GM19043 (cell line): ENCODE measurements around the gene GABRR1.

Experiments
- ATAC-seq: cut with Tn5 transposase; IDR thresholded peaks from one replicate; pipeline ENCODE4 v1.9.1; 2021; ENCODE audit warnings: low read depth; ENCODE audit not compliant: unreplicated experiment

GABRR1 gene

DNA sequence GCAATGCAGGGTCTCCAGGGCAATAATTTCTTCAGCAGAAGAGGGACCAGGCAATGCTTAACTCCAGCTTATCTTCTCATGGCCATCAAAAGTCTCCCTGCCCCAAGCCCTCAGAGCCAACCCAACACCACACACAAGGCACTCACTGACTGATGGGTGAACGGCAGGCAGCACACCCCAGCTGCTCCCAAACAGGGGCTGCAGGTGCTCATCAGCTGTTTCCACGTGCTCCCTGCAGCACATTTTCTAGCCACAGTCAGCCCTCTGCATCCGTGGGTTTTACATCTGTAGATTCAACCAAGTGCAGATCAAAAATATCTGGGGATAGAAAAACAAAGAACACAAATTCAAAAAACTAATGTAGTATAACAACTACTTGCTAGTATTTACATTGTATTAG lies 4.0 kb upstream of the GABRR1 start:
- ATAC-seq: no peak

DNA sequence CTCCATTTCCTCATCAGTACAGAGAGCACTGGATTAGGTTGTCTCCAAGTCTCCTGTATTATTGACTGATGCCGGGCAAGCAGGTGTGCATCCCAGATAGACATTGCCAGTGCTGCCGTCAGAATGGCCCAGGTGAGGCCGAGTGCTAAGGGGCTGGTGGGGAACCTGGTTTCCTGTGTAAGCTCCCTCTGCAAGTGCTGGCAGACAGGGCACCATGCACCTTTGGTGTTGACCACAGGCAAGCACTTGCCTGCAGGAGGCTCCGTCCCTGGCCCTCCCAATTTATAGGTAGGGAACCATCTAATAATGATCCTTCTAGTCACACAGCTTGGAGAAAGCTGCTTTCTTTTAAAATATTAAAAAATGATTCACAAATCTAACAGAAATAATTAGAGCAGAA lies 747 bp downstream of the GABRR1 start:
- ATAC-seq: no peak

DNA sequence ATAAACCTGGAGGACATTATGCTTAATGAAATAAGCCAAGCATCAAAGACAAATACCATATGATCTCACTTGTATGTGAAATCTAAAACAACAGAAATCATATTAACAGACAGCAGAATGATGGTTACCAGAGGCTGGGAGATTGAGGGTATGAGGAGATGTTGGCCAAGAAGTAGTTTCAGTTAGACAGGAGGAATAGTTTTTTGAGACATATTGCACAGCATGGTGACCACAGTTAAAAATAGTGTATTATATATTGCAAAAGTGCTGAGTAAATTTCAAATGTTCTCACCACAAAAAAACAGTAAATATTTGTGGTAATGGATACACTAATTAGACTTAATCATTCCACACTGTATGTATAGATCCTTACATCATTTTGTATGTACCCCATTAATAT lies 1.8 kb downstream of the GABRR1 start:
- no peak for ATAC-seq

DNA sequence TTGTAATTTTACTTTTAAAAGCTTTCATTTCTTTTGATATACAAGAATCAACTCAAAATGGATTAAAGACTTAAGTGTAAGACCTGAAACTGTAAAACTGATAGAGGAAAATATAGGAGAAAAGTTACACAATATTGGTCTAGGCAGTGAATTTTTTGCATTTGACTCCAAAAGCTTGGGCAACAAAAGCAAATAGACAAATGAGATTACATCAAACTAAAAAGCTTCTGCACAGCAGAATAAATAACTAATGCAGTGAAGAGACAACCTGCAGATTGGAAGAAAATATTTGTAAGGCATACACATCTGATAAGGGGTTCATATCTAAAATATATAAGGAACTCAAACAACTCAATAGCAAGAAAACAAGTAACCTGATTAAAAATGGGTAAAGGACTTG lies 3.0 kb downstream of the GABRR1 start:
- no peak for ATAC-seq

DNA sequence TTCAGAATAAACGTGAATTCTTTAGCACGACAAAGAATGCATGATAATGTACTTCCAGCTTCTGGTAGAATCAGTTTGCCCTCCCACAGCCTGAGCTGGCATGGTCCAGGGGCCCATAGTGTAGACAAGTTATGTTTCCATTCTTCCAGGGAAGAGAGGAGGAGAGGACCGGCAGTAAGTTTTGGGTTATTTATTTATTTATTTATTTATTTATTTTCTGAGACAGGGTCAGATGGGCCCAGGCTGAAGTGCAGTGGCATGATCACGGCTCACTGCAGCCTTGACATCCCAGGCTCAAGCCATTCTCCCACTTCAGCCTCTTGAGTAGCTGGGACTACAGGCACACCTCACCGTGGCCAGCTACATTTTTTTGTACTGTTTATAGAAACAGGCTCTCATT lies 4.7 kb downstream of the GABRR1 start:
- ATAC-seq: no peak

DNA sequence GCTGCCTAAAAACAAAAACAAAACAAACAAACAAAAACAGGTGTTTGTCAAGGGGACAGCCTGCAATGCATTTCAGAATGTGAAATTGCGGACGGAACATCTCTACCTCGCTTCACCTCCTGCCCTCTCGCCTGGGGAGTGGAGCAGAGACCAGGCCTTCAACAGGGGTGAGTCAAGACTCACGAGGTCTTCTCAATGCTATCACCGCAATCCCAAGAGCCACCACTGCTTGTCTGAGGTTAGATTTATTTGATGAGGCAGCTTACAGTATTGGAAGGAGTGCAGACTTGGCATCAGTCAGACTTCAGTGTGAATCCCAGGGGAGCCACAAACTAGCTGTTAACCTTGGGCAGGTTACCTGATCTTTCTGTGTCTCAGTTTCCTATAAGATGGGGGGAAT lies 7.7 kb downstream of the GABRR1 start:
- ATAC-seq: no peak

DNA sequence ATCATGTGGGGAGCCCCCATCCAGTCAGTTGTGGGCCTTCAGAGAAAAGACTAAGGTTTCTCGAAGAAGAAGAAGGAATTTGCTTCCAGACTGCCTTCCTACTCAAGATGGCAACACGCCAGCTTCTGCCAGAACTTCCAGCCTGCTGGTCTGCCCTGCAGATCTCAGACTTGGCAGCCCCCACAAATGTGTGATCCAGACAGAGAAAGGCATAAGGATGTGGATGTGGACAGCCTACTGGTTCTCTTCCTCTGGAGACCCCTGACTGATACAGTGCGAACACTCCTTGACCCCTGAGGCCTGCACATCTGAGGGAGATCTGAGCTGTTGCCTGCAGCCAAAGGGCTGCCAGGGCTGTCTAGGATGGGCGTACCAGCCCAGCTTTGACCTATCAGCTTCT lies 8.6 kb downstream of the GABRR1 start:
- ATAC-seq: no peak

DNA sequence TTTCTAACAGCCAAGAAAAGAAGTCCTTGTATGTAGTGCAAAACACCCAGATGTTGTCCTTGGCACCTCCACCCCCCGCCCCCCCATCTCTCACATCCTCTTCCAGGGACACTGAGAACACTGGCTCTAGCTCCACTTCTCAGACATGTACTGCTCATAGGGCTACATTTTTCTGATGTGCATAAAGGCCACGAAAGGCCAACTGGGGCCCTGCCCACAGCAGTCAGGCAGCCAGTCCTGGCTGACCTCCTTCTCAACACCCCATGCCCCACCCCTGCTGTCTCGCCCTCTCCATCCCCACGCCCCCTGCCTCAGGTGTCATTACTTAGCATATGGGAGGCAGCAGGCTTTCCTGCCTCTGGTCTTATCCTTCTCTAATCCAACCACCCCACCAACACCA lies 11.3 kb downstream of the GABRR1 start:
- ATAC-seq: no peak

DNA sequence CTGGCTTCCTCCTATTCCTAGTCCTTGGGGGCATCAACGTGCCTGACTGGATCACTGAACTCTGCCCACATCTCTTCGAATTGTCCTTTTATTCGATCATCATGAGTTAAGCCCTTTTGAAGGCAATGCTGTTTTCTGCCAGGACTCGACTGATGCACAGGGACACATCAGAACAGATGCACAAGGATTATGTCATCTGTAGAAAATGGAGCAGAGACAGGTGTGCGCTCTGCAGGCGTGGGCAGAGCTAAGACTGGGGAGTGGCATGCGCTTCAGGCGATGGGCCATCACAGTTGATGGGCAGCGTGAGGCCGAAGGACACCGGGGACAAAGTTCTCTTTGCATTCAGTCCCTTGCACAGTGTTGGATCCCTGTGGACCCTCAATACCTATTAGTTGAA lies 13.1 kb downstream of the GABRR1 start:
- no peak for ATAC-seq

DNA sequence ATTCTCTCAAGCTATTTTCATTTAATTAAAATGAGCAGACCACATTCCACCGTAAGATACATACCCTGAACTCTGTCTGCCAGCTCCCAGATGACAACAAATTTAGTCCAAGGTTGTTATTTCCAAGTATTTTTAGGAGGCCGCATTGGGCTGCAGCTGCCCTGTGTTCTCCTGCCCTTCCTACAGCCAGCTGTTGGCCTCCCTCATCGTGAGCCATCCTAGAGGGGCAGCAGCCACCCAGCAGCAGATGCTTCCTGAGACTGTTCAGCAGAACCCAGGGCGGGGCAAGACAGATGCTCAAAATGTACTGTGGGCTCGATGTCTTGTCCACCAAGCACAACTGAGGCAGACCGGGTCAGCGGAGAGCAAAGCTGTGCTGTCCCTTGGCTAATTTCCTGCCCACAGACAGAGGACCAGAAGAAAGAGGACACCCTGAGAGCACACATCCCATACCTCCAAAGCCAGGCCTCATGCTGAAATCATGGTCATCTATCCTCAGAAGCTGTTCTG lies 16.4 kb downstream of the GABRR1 start:
- ATAC-seq: no peak

DNA sequence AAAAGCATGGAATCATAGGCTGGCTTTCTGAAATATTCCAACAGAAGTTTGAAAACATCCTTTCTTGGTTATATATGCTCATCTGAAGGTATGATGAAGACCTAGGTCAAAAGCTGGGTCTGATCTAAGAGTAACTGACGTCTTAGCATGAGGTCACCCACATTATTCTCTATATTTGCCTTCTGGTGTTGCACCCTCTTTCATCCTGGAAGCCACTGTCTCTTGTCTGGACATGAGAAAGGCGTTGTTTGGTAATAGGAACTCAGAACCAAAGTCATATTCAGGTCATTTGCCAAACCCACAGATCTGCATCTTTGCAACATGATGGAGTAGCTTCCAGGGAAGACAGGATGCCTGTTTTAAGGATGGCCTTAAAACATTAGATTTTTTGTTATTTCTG lies 17.6 kb downstream of the GABRR1 start:
- ATAC-seq: no peak

DNA sequence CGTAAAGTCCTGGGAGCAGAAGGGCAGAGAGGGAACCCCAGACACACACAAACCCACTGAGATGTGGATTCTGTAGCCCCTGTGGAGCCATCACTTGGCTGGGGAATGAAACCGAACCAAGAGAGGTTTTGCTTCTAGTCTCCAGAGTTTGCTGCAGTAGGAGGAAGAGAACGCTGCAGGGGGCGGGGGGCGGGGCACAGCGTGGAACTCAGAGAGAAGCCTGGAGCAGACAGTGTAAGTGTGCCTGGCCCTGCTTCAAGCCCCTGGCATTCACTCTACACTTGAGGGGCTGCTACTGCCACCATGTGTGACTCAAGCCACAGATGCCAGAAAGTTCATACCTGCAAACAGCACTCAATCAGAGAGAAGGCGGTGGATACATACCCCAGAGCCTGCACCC lies 18.9 kb downstream of the GABRR1 start:
- ATAC-seq: no peak

DNA sequence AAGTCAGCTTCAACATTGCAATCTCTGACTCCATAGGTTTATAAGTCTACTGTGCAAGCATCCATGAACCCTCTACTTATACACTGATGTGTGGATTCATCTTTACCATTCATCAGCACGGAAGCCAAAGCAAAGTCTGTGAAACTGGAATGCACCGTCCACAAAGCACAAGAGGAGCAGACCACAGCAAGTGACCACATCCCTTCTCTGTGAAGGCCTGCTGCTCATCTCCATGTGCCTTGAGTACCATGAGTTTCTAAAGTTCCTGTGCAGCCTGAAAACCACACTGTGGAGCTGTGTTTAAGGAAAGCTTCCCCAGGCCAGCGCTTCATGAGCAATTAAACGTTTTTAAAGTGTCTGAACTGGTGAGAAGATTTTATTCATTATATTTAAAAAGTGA lies 20.0 kb downstream of the GABRR1 start:
- ATAC-seq: no peak

DNA sequence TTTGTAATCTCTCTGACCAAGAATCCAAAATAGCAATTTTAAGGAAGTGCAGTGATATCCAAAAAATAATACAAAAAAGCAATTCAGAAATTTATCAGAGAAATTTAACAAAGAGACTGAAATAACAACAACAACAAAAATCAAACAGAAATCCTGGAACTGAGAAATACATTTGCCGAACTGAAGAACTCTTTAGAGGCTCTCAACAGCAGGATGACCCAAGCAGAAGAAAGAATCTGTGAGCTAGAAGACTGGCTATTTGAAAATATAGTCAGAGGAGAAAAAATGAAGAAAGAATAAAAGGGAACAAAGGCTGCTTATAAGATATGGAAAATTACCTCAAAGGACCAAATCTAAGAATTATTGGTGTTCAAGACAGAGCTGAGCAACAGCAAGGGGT lies 22.6 kb downstream of the GABRR1 start:
- ATAC-seq: no peak

DNA sequence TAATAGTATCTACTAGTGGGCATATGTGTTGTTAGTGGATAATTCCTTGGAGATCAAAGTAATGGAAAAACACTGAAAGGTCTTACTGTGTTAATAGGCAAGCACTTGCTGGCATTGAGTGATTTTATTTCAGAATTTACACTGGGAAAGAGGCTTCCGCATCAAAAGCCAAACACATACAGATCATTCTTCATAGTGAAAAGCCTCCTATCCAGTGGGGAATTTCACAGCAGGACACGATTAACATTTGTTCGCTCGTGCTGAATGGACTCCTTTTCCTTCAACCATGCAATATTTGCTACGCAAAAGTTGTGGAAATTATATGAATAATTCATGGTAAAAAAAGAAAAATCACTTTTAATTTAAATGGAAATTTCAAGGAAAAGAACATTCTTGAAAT lies 26.4 kb downstream of the GABRR1 start:
- ATAC-seq: no peak

DNA sequence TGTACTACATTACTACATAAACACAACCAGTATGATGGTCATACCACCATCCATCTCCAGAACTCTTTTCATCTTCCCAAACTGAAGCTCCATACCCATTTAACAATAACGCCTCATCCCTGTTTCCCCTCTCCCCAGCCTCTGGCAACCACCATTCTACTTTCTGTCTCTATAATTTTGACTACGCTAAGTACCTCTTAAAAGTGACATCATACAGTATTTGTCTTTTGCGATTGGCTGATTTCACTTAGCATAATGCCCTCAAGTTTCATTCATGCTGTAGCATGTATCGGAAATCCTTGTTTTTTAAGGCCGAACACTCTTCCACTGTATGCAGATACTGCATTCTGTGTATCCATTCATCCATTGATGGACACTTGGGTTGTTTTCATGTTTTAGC lies 29.7 kb downstream of the GABRR1 start:
- no peak for ATAC-seq

DNA sequence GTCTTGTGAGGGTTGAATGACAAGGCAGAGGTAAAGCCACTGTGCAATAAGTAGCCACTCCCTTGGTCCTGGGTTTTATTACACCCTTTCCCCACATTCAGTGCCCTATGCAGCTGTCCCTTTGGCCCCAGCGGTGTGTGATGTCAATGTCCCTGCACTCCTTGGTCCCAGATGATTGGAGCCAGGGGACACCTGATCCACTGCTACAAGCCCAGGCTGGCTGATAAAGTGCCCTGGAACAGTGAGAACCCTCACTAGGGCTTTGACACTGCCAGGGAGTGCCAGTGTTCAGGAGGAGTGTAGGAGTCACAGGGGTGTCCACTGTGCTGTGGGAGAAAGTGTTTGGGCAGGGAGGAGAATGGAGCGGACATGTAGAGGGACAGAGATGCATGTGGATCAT lies 30.4 kb downstream of the GABRR1 start:
- no peak for ATAC-seq

DNA sequence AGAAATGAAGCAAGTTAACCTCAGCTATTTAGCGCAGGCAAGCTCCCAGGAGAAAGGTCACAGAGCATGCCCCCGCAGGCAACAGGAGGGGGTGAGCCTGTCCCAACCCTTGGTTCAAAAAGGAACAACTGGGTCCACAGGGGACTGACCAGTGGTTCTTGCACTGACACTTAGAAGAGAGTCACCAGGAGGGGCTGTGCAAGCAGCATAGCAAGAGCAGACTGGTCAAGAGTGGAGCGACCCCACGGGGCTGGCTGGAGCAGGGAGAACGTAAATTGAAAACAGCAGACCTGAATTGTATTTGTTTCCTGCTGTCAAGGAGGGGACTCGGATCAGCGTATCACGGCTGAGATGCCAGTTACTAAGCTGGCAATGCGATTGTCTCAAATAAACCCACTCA lies 32.8 kb downstream of the GABRR1 start:
- no peak for ATAC-seq

DNA sequence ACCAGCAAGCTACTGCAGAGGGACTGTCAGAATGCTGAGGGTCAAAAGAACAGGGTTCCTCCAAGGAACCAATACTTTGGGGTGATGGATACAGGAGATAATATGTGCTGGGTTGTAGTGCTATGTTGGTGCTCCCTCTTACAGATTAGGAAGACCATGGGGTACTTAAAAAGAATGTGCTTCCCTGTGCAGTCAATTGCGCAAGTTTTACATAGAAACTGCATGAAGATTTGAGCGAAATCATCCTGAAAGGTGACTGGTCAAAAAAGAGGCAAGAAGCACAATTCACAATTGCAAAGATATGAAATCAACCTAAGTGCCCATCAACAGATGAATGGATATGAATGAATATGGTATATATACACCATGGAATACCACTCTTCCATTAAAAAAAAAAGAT lies 33.9 kb downstream of the GABRR1 start:
- no peak for ATAC-seq

DNA sequence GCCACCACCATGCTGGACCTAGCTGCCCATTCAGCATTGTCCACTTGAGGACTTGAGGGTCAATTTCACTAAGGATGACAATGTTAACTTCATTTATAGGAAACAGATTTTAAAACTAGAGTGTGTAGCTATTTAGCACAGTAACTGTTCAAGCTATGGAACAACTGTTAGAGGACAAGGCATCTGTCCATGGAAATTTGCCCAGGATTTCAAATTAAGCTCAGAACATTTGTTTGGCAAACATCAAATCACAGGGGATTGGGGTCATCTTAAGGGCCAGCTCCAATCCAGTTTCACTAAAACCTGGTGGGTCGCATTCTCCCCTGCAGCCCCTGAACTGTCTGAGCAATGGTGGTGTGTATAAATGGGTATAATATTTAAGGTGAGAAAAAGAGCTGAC lies 36.2 kb downstream of the GABRR1 start:
- no peak for ATAC-seq

DNA sequence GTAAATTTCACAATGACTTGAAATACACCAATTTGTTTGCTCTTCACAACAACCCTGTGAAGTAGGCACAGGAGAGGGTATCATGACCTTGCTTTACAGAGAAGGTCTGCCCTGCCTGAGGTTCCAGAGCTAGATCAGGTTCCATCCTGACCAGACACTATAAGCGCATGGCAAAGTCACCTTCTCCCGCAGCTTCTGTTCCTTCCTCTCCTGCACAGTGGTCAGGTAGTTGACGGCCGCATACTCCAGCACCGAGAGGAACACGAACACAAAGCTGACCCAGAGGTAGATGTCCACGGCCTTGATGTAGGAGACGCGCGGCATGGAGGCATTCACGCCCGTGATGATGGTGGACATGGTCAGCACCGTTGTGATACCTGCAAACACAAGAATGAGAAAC lies 37.0 kb downstream of the GABRR1 start:
- ATAC-seq: no peak

DNA sequence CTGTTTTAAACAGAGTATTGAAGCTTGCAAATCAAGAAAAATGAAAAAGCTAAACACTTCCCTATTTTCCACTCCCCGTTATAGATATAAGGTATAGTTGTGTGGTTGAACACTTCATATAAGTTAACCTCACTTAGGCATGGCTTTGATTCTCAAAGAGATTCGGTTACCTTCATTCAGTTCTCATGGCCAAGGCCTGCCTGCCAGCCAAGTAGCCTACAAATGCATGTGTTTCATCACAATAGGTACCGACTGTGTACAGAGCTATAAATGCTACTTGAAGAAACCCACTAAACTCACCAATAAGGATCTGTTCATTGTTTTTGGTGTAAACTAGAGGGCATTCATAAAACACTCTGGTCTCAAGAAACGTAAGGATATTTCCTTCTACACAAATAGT lies 43.5 kb downstream of the GABRR1 start:
- ATAC-seq: no peak

DNA sequence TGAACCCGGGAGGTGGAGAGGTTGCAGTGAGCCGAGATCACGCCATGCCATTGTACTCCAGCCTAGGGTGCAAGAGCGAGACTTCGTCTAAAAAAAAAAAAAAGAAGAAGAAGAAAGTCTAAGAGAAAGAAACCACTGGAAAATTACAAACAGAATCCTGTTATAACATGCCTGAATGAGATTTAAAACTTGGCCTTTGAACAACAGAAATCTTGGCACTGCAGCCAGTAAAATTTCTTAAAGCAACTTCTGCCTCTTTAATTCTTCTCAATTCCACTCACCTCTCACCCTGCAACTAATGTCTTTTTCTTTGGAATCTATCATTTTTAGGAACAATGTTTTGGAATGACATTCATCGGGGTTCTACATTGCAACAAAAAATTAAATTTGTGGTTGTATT lies 45.0 kb downstream of the GABRR1 start:
- ATAC-seq: no peak

DNA sequence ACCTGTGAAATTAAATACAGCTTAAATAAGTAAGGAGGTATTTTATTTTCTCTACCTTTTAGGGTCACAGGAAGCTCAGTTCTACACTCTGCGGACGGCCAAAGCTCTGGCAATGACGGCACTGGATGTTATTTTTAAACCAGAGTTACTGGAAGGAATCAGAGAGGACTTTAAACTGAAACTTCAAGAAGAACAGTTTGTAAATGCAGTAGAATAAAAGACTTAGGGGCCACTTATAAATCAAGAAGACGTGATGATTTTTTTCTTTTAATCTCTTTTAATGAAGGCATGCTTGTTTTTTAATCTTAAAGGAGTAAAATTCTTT lies 55.1 kb downstream of the GABRR1 start:
- no peak for ATAC-seq
